IMR-90 (cell line): ENCODE data around the gene FAT2. TPM values are rescaled to one million over a fixed set of nuclear protein-coding genes. Genes with fewer than 3 reads are reported as not detected.

Source experiments
- ATAC-seq: fragments of 200-7000 bp; cut with Tn5 transposase; 2 replicates; pipeline ENCODE4 v1.9.1; 2020; ENCODE audit warnings: low read depth, mild to moderate bottlenecking, moderate library complexity
- BruUV-seq: library from RNA; stranded (reverse); fragments of 400-500 nt; replicated peaks from 2 replicates; lab custom pipeline; 2021; lab: Mats Ljungman, UMichigan
- CTCF ChIA-PET: fragments of 300-600 bp; formaldehyde crosslinking; extraction: SDS; loops from one replicate; lab custom pipeline; 2021; ENCODE audit warnings: antibody characterized with exemption; lab: Yijun Ruan, JAX
- POLR2A ChIA-PET: fragments of 300-600 bp; sonication (Branson Sonifier 250); formaldehyde crosslinking; loops from one replicate; lab custom pipeline; 2022; ENCODE audit warnings: antibody characterized with exemption; ENCODE audit not compliant: unreplicated experiment; lab: Charles Lee
- DNase-seq: peaks from one replicate; pipeline ENCODE4 v3.0.0; 2013
- H2AFZ ChIP-seq: replicated peaks from 2 replicates; pipeline ENCODE3; 2013; ENCODE audit warnings: low read length, mild to moderate bottlenecking; ENCODE audit not compliant: poor library complexity
- H2AK5ac ChIP-seq: 2 replicates; pipeline ENCODE4 v1.6.1; 2013; ENCODE audit warnings: low read depth, low read length, inconsistent platforms
- H2AK9ac ChIP-seq: replicated peaks from 2 replicates; pipeline ENCODE3; 2013; ENCODE audit warnings: mild to moderate bottlenecking, low read depth, low read length, moderate library complexity; ENCODE audit not compliant: poor library complexity
- H2BK120ac ChIP-seq: 2 replicates; pipeline ENCODE4 v1.6.1; 2013; ENCODE audit warnings: low read depth, low read length, inconsistent platforms
- H2BK15ac ChIP-seq: 3 replicates; pipeline ENCODE4 v1.6.1; 2013; ENCODE audit warnings: low read depth, low read length, inconsistent platforms
- H2BK20ac ChIP-seq: 2 replicates; pipeline ENCODE4 v1.6.1; 2013; ENCODE audit warnings: low read depth, mild to moderate bottlenecking, inconsistent platforms, low read length, moderate library complexity
- H2BK5ac ChIP-seq: 2 replicates; pipeline ENCODE4 v1.6.1; 2013; ENCODE audit warnings: mild to moderate bottlenecking, low read depth, low read length, inconsistent platforms; ENCODE audit not compliant: poor library complexity, severe bottlenecking
- H3K14ac ChIP-seq: replicated peaks from 2 replicates; pipeline ENCODE4 v1.6.1; 2013; ENCODE audit warnings: low read depth, low read length, inconsistent platforms
- H3K18ac ChIP-seq: 2 replicates; pipeline ENCODE4 v1.6.1; 2013; ENCODE audit warnings: low read depth, low read length, control low read depth
- H3K23ac ChIP-seq: 2 replicates; pipeline ENCODE4 v1.6.1; 2013; ENCODE audit warnings: low read depth, low read length, inconsistent platforms
- H3K27ac ChIP-seq: 2 replicates; pipeline ENCODE4 v1.5.1; 2013; ENCODE audit warnings: mild to moderate bottlenecking, control low read depth, low read length; ENCODE audit not compliant: insufficient read depth
- H3K27me3 ChIP-seq: 2 replicates; pipeline ENCODE4 v1.6.1; 2013; ENCODE audit warnings: low read length; ENCODE audit not compliant: control insufficient read depth, insufficient read depth
- H3K36me3 ChIP-seq: 2 replicates; pipeline ENCODE4 v1.6.1; 2013; ENCODE audit warnings: low read length, mixed read lengths; ENCODE audit not compliant: control insufficient read depth, insufficient read depth
- H3K4ac ChIP-seq: 2 replicates; pipeline ENCODE4 v1.6.1; 2013; ENCODE audit warnings: low read depth, low read length, inconsistent platforms
- H3K4me1 ChIP-seq: 2 replicates; pipeline ENCODE4 v1.6.1; 2013; ENCODE audit warnings: low read length, mixed read lengths; ENCODE audit not compliant: control insufficient read depth, insufficient read depth
- H3K4me2 ChIP-seq: 2 replicates; pipeline ENCODE4 v1.6.1; 2013; ENCODE audit warnings: low read depth, mild to moderate bottlenecking, control low read depth, low read length, moderate library complexity
- H3K4me3 ChIP-seq: 2 replicates; pipeline ENCODE4 v1.5.1; 2013; ENCODE audit warnings: low read depth, mild to moderate bottlenecking, control low read depth, low read length, moderate library complexity; ENCODE audit not compliant: insufficient read depth
- H3K56ac ChIP-seq: 2 replicates; pipeline ENCODE4 v1.6.1; 2013; ENCODE audit warnings: low read length, inconsistent platforms; ENCODE audit not compliant: insufficient read depth; ENCODE audit errors: extremely low read depth
- H3K79me1 ChIP-seq, 2 experiments: 2 replicates each; pipeline ENCODE4 v1.6.1; 2013; ENCODE audit warnings: low read length in 2 of 2, inconsistent platforms in 1 of 2, low read depth in 1 of 2
- H3K9ac ChIP-seq: 2 replicates; pipeline ENCODE4 v1.6.1; 2013; ENCODE audit warnings: low read depth, low read length, control low read depth
- H3K9me1 ChIP-seq: 2 replicates; pipeline ENCODE4 v1.6.1; 2013; ENCODE audit warnings: low read length, inconsistent platforms; ENCODE audit not compliant: insufficient read depth
- H3K9me3 ChIP-seq: 2 replicates; pipeline ENCODE4 v1.6.1; 2013; ENCODE audit warnings: low read length; ENCODE audit not compliant: control insufficient read depth, insufficient read depth
- H4K20me1 ChIP-seq: 2 replicates; pipeline ENCODE4 v1.6.1; 2013; ENCODE audit warnings: low read length, inconsistent platforms; ENCODE audit not compliant: insufficient read depth
- H4K5ac ChIP-seq: 2 replicates; pipeline ENCODE4 v1.6.1; 2013; ENCODE audit warnings: mild to moderate bottlenecking, low read depth, low read length, control low read depth
- H4K8ac ChIP-seq, 2 experiments: 2 replicates each; pipeline ENCODE4 v1.6.1; 2013; ENCODE audit warnings: low read depth in 2 of 2, low read length in 2 of 2, control low read depth in 1 of 2, inconsistent platforms in 1 of 2
- H4K91ac ChIP-seq: 2 replicates; pipeline ENCODE4 v1.6.1; 2013; ENCODE audit warnings: low read depth, low read length, inconsistent platforms; ENCODE audit not compliant: insufficient read depth
- BHLHE40 ChIP-seq: fragments of 150-350 bp; IDR thresholded peaks from 2 replicates; pipeline ENCODE4 v1.6.1; 2016; ENCODE audit warnings: mild to moderate bottlenecking, low read depth, low read length
- CEBPB ChIP-seq: IDR thresholded peaks from 2 replicates; pipeline ENCODE4 v1.6.1; 2012; ENCODE audit warnings: low read depth, low read length, improper control_type of control experiment
- MAFK ChIP-seq: IDR thresholded peaks from 2 replicates; pipeline ENCODE4 v1.6.1; 2012; ENCODE audit warnings: low read depth, low read length, improper control_type of control experiment
- RAD21 ChIP-seq: IDR thresholded peaks from 2 replicates; pipeline ENCODE4 v1.6.1; 2012; ENCODE audit warnings: low read length, improper control_type of control experiment
- WGBS, 2 experiments: methylation state at CpG; one replicate each; pipeline versions ENCODE4 v1.1.5 to v1.1.7; 2013; ENCODE audit warnings: missing lambda C conversion rate in 2 of 2; ENCODE audit not compliant: insufficient read length in 1 of 2; ENCODE audit errors: extremely low coverage in 2 of 2; 5-methylcytosine and 5-hydroxymethylcytosine counted together
- dilution Hi-C: fragments of 300-500 bp; cut with HindIII; formaldehyde crosslinking; loops from one replicate; pipeline ENCODE4 v1.14.3; 2018; ENCODE audit warnings: low sequenced_read_pairs; ENCODE audit not compliant: unreplicated experiment
- in situ Hi-C: fragments of 300-500 bp; cut with MboI; formaldehyde crosslinking; loops from 3 replicates; pipeline ENCODE4 v1.14.3; 2019; ENCODE audit warnings: low sequenced_read_pairs, inconsistent platforms, mixed read lengths
- intact Hi-C: fragments of 100-400 bp; cut with micrococcal nuclease; formaldehyde crosslinking; loops from 2 replicates; pipeline ENCODE4 v1.10.0; 2022
- polyA plus RNA-seq, 3 experiments: library from polyadenylated mRNA; depleted of rRNA; stranded (reverse); fragments of >200 nt; gene quantifications; 2 replicates each; pipeline ENCODE4 v1.2.3, GENCODE V29; 2012; ENCODE audit warnings: low replicate concordance in 1 of 3
- total RNA-seq: library from RNA; depleted of rRNA; stranded (reverse); fragments of >200 nt; gene quantifications from 2 replicates; pipeline ENCODE4 v1.2.3, GENCODE V29; 2012

FAT2 gene
- total and polyA plus RNA-seq, 2 of the 4 experiments (the other 2 are of a cell fraction) = under 0.01 to 0.03 TPM

DNA sequence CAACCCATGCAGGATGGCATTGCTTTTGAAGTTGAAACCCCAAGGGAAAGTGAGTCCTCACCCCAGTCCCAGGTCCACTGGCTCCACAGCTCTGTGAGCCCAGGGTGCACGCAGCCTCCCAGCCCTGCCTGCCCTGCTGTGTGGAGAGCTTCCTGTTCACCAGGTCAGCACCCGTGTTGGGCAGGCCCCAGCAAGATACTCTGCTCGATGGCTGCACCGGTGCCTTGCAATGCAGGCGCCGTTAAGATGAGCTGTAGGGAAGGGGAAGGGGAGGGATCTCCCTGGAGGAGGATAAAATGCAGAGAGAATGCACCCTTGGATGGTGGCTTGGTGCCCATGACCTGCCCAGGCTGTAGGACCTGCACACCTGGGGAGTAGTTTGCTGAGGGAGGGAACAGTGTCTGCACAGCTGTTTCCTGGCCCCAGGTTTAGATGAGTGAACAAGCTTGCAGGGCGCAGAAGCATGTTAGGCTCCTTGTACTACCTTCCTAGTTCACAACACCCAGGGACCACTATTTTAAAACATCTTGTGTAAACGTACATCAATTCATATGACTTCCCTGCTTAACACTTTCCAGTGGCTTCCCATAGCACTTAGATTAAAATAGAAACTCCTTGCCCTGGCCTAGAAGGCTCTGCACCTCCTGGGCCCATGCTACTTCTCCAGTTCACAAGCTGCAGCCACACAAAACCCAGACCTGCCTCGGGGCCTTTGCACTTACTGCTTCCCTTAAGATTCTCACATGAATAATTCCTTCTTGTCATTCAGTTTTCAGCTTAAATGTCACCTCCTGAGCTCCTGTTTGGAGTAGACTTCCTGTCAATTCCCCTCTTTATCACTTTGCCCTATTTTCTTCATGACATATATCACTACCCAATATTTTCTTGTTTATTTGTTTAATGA lies 19.6 kb downstream of the FAT2 start:
- Histone ChIP-seq H3K4me1 (no peaks in the 10 kb centered on the region), H2BK20ac (no peak overlapping the region), H2BK120ac (no peak overlapping the region), H3K14ac (no peak overlapping the region), H3K4me3 (no peak overlapping the region), H3K9ac (no peak overlapping the region), H3K56ac (no peak overlapping the region), H3K18ac (no peak overlapping the region), H2AK5ac (no peak overlapping the region), H3K27me3 (peaks cover 13% of the 10 kb centered on the region), H2AFZ (no peak overlapping the region), H3K27ac (no peak overlapping the region), H2BK15ac (no peak overlapping the region), H4K91ac (no peak overlapping the region), H3K79me1 (no peaks in the 10 kb centered on the region), H3K9me3 (no peaks in the 10 kb centered on the region), H4K8ac (no peak overlapping the region), H4K5ac (no peak overlapping the region), H3K9me1 (no peaks in the 10 kb centered on the region), H4K20me1 (no peaks in the 10 kb centered on the region), H3K4me2 (no peak overlapping the region), H2BK5ac (no peak overlapping the region), H3K36me3 (no peaks in the 10 kb centered on the region), H2AK9ac (no peak overlapping the region), H3K23ac (no peak overlapping the region), H3K4ac (no peak overlapping the region)
- no peak for ATAC-seq
- BruUV-seq = no TSS peak
- dilution Hi-C loops = no loop called here
- DNase-seq = no peak
- CTCF ChIA-PET = no interaction called here
- POLR2A ChIA-PET = no interaction called here
- TF ChIP-seq CEBPB (no peak), BHLHE40 (no peak), RAD21 (no peak), MAFK (no peak)
- WGBS, 2 experiments = 0% methylated on average over 2 of the region's 9 CpGs; no CpG with 5 or more reads in 1 of the 2 experiments
- in situ Hi-C loops = no loop called here
- intact Hi-C loops = no loop called here
